H1 (cell line): ENCODE data around the gene PPP2R3A. TPM values are rescaled to one million over a fixed set of nuclear protein-coding genes. Genes with fewer than 3 reads are reported as not detected.
"Not testable (repeated sequence)": the region's sequence is repeated elsewhere in the genome, so short reads cannot be mapped to it uniquely, and the experiment has no call there.

Source experiments
- CTCF ChIA-PET: fragments of 300-600 bp; sonication (Branson Sonifier 250); formaldehyde crosslinking; loops from one replicate; lab custom pipeline; 2021; ENCODE audit not compliant: partially characterized antibody; lab: Charles Lee
- POLR2A ChIA-PET: fragments of 300-600 bp; sonication (Branson Sonifier 250); formaldehyde crosslinking; loops from one replicate; lab custom pipeline; 2021; ENCODE audit warnings: inconsistent platforms; ENCODE audit not compliant: partially characterized antibody; lab: Charles Lee
- DNase-seq, 2 experiments: peaks; one replicate each; pipeline versions ENCODE4 v3.0.0 to v3.0.0-alpha.2; 2010 to 2022; ENCODE audit warnings: low spot score in 2 of 2, low read depth in 1 of 2, mixed read lengths in 1 of 2
- FAIRE-seq: peaks from 2 replicates; lab custom pipeline; 2011; peaks lifted over from hg19 to GRCh38; lab: Jason Lieb, UNC
- H2AFZ ChIP-seq: 2 replicates; pipeline ENCODE4 v1.8.1; 2012; ENCODE audit warnings: low read length, inconsistent platforms
- H2AK5ac ChIP-seq: 2 replicates; pipeline ENCODE4 v1.6.1; 2013; ENCODE audit warnings: low read depth, low read length
- H2BK120ac ChIP-seq: replicated peaks from 2 replicates; pipeline ENCODE3; 2013; ENCODE audit warnings: low read depth, low read length, inconsistent platforms
- H2BK12ac ChIP-seq: 2 replicates; pipeline ENCODE4 v1.6.1; 2013; ENCODE audit warnings: low read depth, low read length
- H2BK15ac ChIP-seq: 2 replicates; pipeline ENCODE4 v1.6.1; 2013; ENCODE audit warnings: low read length
- H2BK20ac ChIP-seq: 2 replicates; pipeline ENCODE4 v1.6.1; 2013; ENCODE audit warnings: low read length
- H2BK5ac ChIP-seq: 2 replicates; pipeline ENCODE4 v1.6.1; 2013; ENCODE audit warnings: low read depth, low read length
- H3K14ac ChIP-seq: 2 replicates; pipeline ENCODE4 v1.6.1; 2013; ENCODE audit warnings: inconsistent platforms; ENCODE audit not compliant: insufficient read length
- H3K18ac ChIP-seq: 2 replicates; pipeline ENCODE4 v1.6.1; 2013; ENCODE audit warnings: low read length; ENCODE audit errors: extremely low read depth
- H3K23ac ChIP-seq: 2 replicates; pipeline ENCODE4 v1.6.1; 2013; ENCODE audit warnings: inconsistent platforms; ENCODE audit not compliant: insufficient read length
- H3K23me2 ChIP-seq: 2 replicates; pipeline ENCODE4 v1.6.1; 2013; ENCODE audit warnings: low read depth, low read length
- H3K27ac ChIP-seq: 2 replicates; pipeline ENCODE4 v1.6.1; 2011; ENCODE audit warnings: low read depth, low read length, inconsistent platforms
- H3K27me3 ChIP-seq, 4 experiments: replicated peaks in 1 of 4; 1 replicate in 1 of 4; 2 replicates in 3 of 4; pipeline versions ENCODE4 v1.6.1 to v1.8.1; 2011 to 2013; ENCODE audit warnings: low read length in 3 of 4, mild to moderate bottlenecking in 3 of 4, inconsistent platforms in 2 of 4, mixed read lengths in 2 of 4, moderate library complexity in 1 of 4; ENCODE audit not compliant: control insufficient read depth in 3 of 4, insufficient read depth in 3 of 4; ENCODE audit errors: extremely low read depth in 1 of 4
- H3K36me3 ChIP-seq, 4 experiments: 2 replicates each; pipeline versions ENCODE4 v1.6.1 to v1.8.1; 2011 to 2013; ENCODE audit warnings: mild to moderate bottlenecking in 4 of 4, low read length in 3 of 4, moderate library complexity in 2 of 4, control low read depth in 1 of 4, inconsistent platforms in 1 of 4; ENCODE audit not compliant: insufficient read depth in 4 of 4, control insufficient read depth in 2 of 4
- H3K4ac ChIP-seq: replicated peaks from 2 replicates; pipeline ENCODE3; 2013; ENCODE audit warnings: low read length, low read depth, mixed read lengths, inconsistent platforms; ENCODE audit not compliant: insufficient read length
- H3K4me1 ChIP-seq, 4 experiments: replicated peaks in 1 of 4; 1 replicate in 1 of 4; 2 replicates in 3 of 4; pipeline versions ENCODE4 v1.6.1 to v1.8.1; 2011 to 2013; ENCODE audit warnings: low read length in 3 of 4, inconsistent platforms in 2 of 4, mixed read lengths in 1 of 4; ENCODE audit not compliant: insufficient read depth in 4 of 4, control insufficient read depth in 3 of 4
- H3K4me2 ChIP-seq, 2 experiments: 2 replicates each; pipeline versions ENCODE4 v1.6.1 to v1.8.1; 2011 to 2013; ENCODE audit warnings: low read depth in 2 of 2, low read length in 2 of 2, control low read depth in 1 of 2, inconsistent platforms in 1 of 2, mild to moderate bottlenecking in 1 of 2; ENCODE audit not compliant: insufficient read depth in 1 of 2
- H3K4me3 ChIP-seq, 4 experiments: fragments of 200-600, 300-600 bp in 1 of 4; sonication (generic), shearing (Covaris generic), sonication (Bioruptor Twin) in 1 of 4; 2 replicates each; pipeline versions ENCODE4 v1.5.1 to v1.8.1; 2011 to 2016; ENCODE audit warnings: low read length in 4 of 4, low read depth in 3 of 4, control low read depth in 2 of 4, inconsistent platforms in 2 of 4, mild to moderate bottlenecking in 2 of 4, mixed read lengths in 1 of 4, moderate library complexity in 1 of 4; ENCODE audit not compliant: insufficient read depth in 2 of 4; ENCODE audit errors: extremely low read depth in 1 of 4
- H3K56ac ChIP-seq: replicated peaks from 2 replicates; pipeline ENCODE3; 2013; ENCODE audit warnings: low read depth, mild to moderate bottlenecking, mixed read lengths, low read length, inconsistent platforms; ENCODE audit not compliant: insufficient read length
- H3K79me1 ChIP-seq: 2 replicates; pipeline ENCODE4 v1.6.1; 2013; ENCODE audit warnings: low read depth, low read length, control low read depth
- H3K79me2 ChIP-seq, 2 experiments: 2 replicates each; pipeline versions ENCODE4 v1.6.1 to v1.8.1; 2012 to 2013; ENCODE audit warnings: low read length in 2 of 2, mild to moderate bottlenecking in 2 of 2, inconsistent platforms in 1 of 2; ENCODE audit not compliant: insufficient read depth in 2 of 2, control insufficient read depth in 1 of 2
- H3K9ac ChIP-seq, 4 experiments: replicated peaks in 1 of 4; 1 replicate in 1 of 4; 2 replicates in 3 of 4; pipeline versions ENCODE4 v1.6.1 to v1.8.1; 2011 to 2013; ENCODE audit warnings: low read depth in 3 of 4, low read length in 3 of 4, control low read depth in 2 of 4, mild to moderate bottlenecking in 2 of 4, moderate library complexity in 2 of 4, inconsistent platforms in 1 of 4; ENCODE audit errors: extremely low read depth in 1 of 4
- H3K9me3 ChIP-seq, 2 experiments: 2 replicates each; pipeline versions ENCODE4 v1.6.1 to v1.8.1; 2012 to 2013; ENCODE audit warnings: mild to moderate bottlenecking in 2 of 2, moderate library complexity in 2 of 2, control low read depth in 1 of 2, inconsistent platforms in 1 of 2, low read depth in 1 of 2, low read length in 1 of 2, mixed read lengths in 1 of 2; ENCODE audit not compliant: insufficient read depth in 2 of 2
- H4K20me1 ChIP-seq, 2 experiments: replicated peaks in 1 of 2; 2 replicates each; pipeline versions ENCODE3 to v1.8.1; 2011 to 2013; ENCODE audit warnings: inconsistent platforms in 2 of 2, low read length in 2 of 2, mild to moderate bottlenecking in 1 of 2; ENCODE audit not compliant: insufficient read depth in 2 of 2, control insufficient read depth in 1 of 2
- H4K5ac ChIP-seq: 2 replicates; pipeline ENCODE4 v1.6.1; 2013; ENCODE audit warnings: low read length, low read depth, mixed read lengths, inconsistent platforms; ENCODE audit not compliant: insufficient read length
- H4K8ac ChIP-seq: 2 replicates; pipeline ENCODE4 v1.8.0; 2013; ENCODE audit warnings: mild to moderate bottlenecking, moderate library complexity, low read length, inconsistent platforms; ENCODE audit not compliant: insufficient read depth; ENCODE audit errors: extremely low read depth
- H4K91ac ChIP-seq: replicated peaks from 2 replicates; pipeline ENCODE3; 2013; ENCODE audit warnings: low read length, mixed read lengths, inconsistent platforms; ENCODE audit not compliant: insufficient read length
- WGBS, 2 experiments: shearing (Covaris generic) in 1 of 2; methylation state at CpG; one replicate each; pipeline versions ENCODE4 v1.1.6 to v1.1.7; 2013 to 2015; ENCODE audit warnings: low lambda C conversion rate in 2 of 2, mixed read lengths in 2 of 2, inconsistent platforms in 1 of 2, low coverage in 1 of 2, missing lambda C conversion rate in 1 of 2; ENCODE audit not compliant: insufficient replicate concordance in 2 of 2, insufficient coverage in 1 of 2, insufficient read length in 1 of 2; ENCODE audit errors: extremely low coverage in 1 of 2, missing lambda C conversion rate in 1 of 2; 5-methylcytosine and 5-hydroxymethylcytosine counted together
- polyA plus RNA-seq, 7 experiments: library from polyadenylated mRNA; depleted of rRNA in 3 of 7; stranded (reverse) in 5 of 7; unstranded in 2 of 7; fragments of >200 nt in 5 of 7; fragments of 200-250 nt in 2 of 7; gene quantifications; 1 replicate in 5 of 7; 2 replicates in 1 of 7; 4 replicates in 1 of 7; pipeline versions ENCODE4 v1.2.1 to v1.2.3, GENCODE V29; 2011 to 2013; ENCODE audit warnings: missing spikeins in 2 of 7, mixed read lengths in 2 of 7
- total RNA-seq: library from RNA; stranded (reverse); fragmentation: NEBNext Ultra II Directional; extraction: Animal tissue kit (Norgen Biotek cat#: 25700); gene quantifications from 2 replicates; pipeline ENCODE4 v1.2.1, GENCODE V29; 2021

Gene PPP2R3A
- total and polyA plus RNA-seq, 2 of the 8 experiments (the other 6 are each of a cell fraction or from before 2014, with no cell fraction given) = 4.1 to 15.2 TPM

DNA sequence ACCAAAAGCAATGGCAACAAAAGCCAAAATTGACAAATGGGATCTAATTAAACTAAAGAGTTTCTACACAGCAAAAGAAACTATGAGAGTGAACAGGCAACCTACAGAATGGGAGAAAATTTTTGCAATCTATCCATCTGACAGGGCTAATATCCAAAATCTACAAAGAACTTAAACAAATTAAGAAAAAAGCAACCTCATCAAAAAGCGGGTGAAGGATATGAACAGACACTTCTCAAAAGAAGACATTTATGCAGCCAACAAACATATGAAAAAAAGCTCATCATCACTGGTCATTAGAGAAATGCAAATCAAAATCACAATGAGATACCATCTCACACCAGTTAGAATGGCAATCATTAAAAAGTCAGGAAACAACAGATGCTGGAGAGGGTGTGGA is 153.8 kb downstream of the PPP2R3A start:
- H3K23me2 ChIP-seq, H3K23ac ChIP-seq, H2AFZ ChIP-seq, FAIRE-seq, H3K56ac ChIP-seq, H2AK5ac ChIP-seq, H3K4ac ChIP-seq, DNase-seq, H2BK20ac ChIP-seq, H2BK5ac ChIP-seq, H4K20me1 ChIP-seq, H4K91ac ChIP-seq, H3K9ac ChIP-seq, POLR2A ChIA-PET, H3K4me2 ChIP-seq, H3K4me1 ChIP-seq, H4K8ac ChIP-seq, H3K4me3 ChIP-seq, CTCF ChIA-PET, H2BK120ac ChIP-seq, H3K18ac ChIP-seq, H3K9me3 ChIP-seq, H3K27ac ChIP-seq, H3K14ac ChIP-seq, H3K79me2 ChIP-seq, H2BK15ac ChIP-seq, H3K36me3 ChIP-seq, H3K79me1 ChIP-seq, H2BK12ac ChIP-seq, H4K5ac ChIP-seq, H3K27me3 ChIP-seq: not testable (repeated sequence)
- whole genome bisulfite sequencing, 2 experiments = 83% methylated on average over 1 of the region's 1 CpG; no CpG with 5 or more reads in 1 of the 2 experiments

- POLR2A ChIA-PET, H3K4me2 ChIP-seq, H3K14ac ChIP-seq, H3K79me2 ChIP-seq, CTCF ChIA-PET, H2BK20ac ChIP-seq, H2BK12ac ChIP-seq, H2AK5ac ChIP-seq, H2BK15ac ChIP-seq, H3K18ac ChIP-seq, H2BK120ac ChIP-seq, H3K23ac ChIP-seq, H3K23me2 ChIP-seq, H4K91ac ChIP-seq, H3K79me1 ChIP-seq, DNase-seq, H3K4me3 ChIP-seq, FAIRE-seq, H3K9ac ChIP-seq, H2BK5ac ChIP-seq, H4K20me1 ChIP-seq, H3K27me3 ChIP-seq, H2AFZ ChIP-seq, H4K8ac ChIP-seq, H3K4me1 ChIP-seq, H3K36me3 ChIP-seq, H4K5ac ChIP-seq, H3K56ac ChIP-seq, H3K9me3 ChIP-seq, H3K4ac ChIP-seq, H3K27ac ChIP-seq: not testable (repeated sequence)
- WGBS, 2 experiments = 93% methylated on average over 5 of the region's 5 CpGs; no CpG with 5 or more reads in 1 of the 2 experiments
Observed at GRCh38 chr3:136119783-136120182, 154.3 kb downstream of the PPP2R3A start.
